Heart right ventricle (tissue), 16 donors: Measurements from ENCODE around the gene GABRA6. TPM values are rescaled to one million over a fixed set of nuclear protein-coding genes. Genes with fewer than 3 reads are reported as not detected.

ENCODE experiments used
- ATAC-seq, 8 donors: fragments of 200-7000 bp; cut with Tn5 transposase; one replicate each; pipeline ENCODE4 v1.9.1; 2020; ENCODE audit warnings: mild to moderate bottlenecking in 8 of 8, moderate library complexity in 8 of 8, moderate number of reproducible peaks in 1 of 8
- DNase-seq, 2 donors: peaks; one replicate each; pipeline ENCODE4 v3.0.0-alpha.2; 2020
- H3K27ac ChIP-seq, 10 donors: fragments of 200-600 bp; sonication (generic) in 2 of 10; one replicate each; pipeline versions ENCODE4 v1.5.0 to v1.8.0; 2020 to 2022; ENCODE audit warnings: mild to moderate bottlenecking in 3 of 10
- H3K27me3 ChIP-seq, 7 donors: fragments of 200-600 bp; one replicate each; pipeline ENCODE4 v1.8.0; 2021 to 2022; ENCODE audit warnings: mild to moderate bottlenecking in 2 of 7
- H3K36me3 ChIP-seq, 9 donors: fragments of 200-600 bp; sonication (generic) in 1 of 9; one replicate each; pipeline versions ENCODE4 v1.5.0 to v1.8.0; 2020 to 2022; ENCODE audit warnings: mild to moderate bottlenecking in 2 of 9
- H3K4me1 ChIP-seq, 9 donors: fragments of 200-600 bp; sonication (generic) in 1 of 9; one replicate each; pipeline versions ENCODE4 v1.5.0 to v1.8.0; 2020 to 2022; ENCODE audit warnings: mild to moderate bottlenecking in 4 of 9
- H3K4me3 ChIP-seq, 10 donors: fragments of 200-600 bp; sonication (generic) in 2 of 10; one replicate each; pipeline versions ENCODE4 v1.5.0 to v1.8.0; 2020 to 2022; ENCODE audit warnings: mild to moderate bottlenecking in 7 of 10, moderate library complexity in 2 of 10
- H3K9me3 ChIP-seq, 11 donors: fragments of 200-600 bp in 10 of 11; sonication (generic) in 2 of 11; one replicate each; pipeline versions ENCODE4 v1.5.0 to v1.8.0; 2013 to 2022; ENCODE audit warnings: mild to moderate bottlenecking in 2 of 11, control low read depth in 1 of 11, moderate library complexity in 1 of 11
- CTCF ChIP-seq, 9 donors: fragments of 200-600 bp; sonication (generic) in 2 of 9; IDR thresholded peaks; one replicate each; pipeline versions ENCODE4 v1.5.0 to v1.8.0; 2021 to 2022; ENCODE audit warnings: antibody characterized with exemption in 9 of 9, mild to moderate bottlenecking in 5 of 9, moderate library complexity in 1 of 9
- WGBS, 2 donors: extraction: QIAGEN DNeasy Blood & Tissue Kit; methylation state at CpG; one replicate each; pipeline ENCODE4 v1.1.7; 2013; ENCODE audit warnings: inconsistent platforms in 1 of 2; 5-methylcytosine and 5-hydroxymethylcytosine counted together
- intact Hi-C, 10 donors: fragments of 100-400 bp; cut with DNase I; formaldehyde crosslinking; loops; one replicate each; pipeline versions ENCODE4 v1.11.1 to v1.14.2; 2022
- polyA plus RNA-seq, 2 donors: library from polyadenylated mRNA; stranded (reverse); fragments of 200-250 nt; gene quantifications; one replicate each; pipeline ENCODE4 v1.2.3, GENCODE V29; 2013
- total RNA-seq, 10 donors: library from RNA; stranded (reverse); fragmentation: NEBNext Ultra II Directional in 3 of 10; extraction: Animal tissue kit (Norgen Biotek cat#: 25700) in 3 of 10; gene quantifications; one replicate each; pipeline versions ENCODE4 v1.2.1 to v1.2.4, GENCODE V29; 2021 to 2023
- donor health status: Arrhythmogenic right ventricular cardiomyopathy.
- donor health status: ischemic (EF 13 %, LVEDD 7.1; RV severe dilation, severe dysfunction).
- donor health status: healthy with polysubstance abuse.
- donor health status: DM: no; HTN: yes; CAD: no.
- donor health status: DM: no; HTN: no; CAD: no.
- donor health status: ischemic (EF 25% LVEDD 6.9; RV normal size, moderate dysfunction).
- donor health status: ischemic (EF 25% LVEDD 5.7; RV mildly dilated, moderate dysfunction).
- donor health status: healthy.
- donor health status: DM: yes; HTN: yes; CAD: no.
- donor health status: Ischemic cardiomyopathy.
- donor health status: ischemic (EF 35%, LVEDD 5.7; RV mildly dilated, moderate dysfunction).
- donor health status: nonischemic (EF 11% LVEDD 7.7; RV severe dilation, severe dysfunction).
- donor health status: DM: yes; HTN: yes; CAD: no.
- donor health status: PGD.
- donor health status: ischemic (EF 29% LVEDD 5.4; RV normal size, mild dysfunction).
- donor health status: nonischemic (EF 23%, LVEDD 6.1; RV moderate dilation, normal function).

The GABRA6 gene
- total and polyA plus RNA-seq, 12 donors, result not detected

GRCh38 chr5:161660806-161661205 is 24.7 kb upstream of the GABRA6 start:
- ATAC-seq (no peak), DNase-seq (no peak)
- Histone ChIP-seq H3K27ac (no peak overlapping the region), H3K9me3 (peaks cover 0 to 21% (median 0%) of the 10 kb centered on the region in 11 donors), H3K4me1 (no peaks in the 10 kb centered on the region), H3K36me3 (no peaks in the 10 kb centered on the region), H3K4me3 (no peak overlapping the region), H3K27me3 (no peaks in the 10 kb centered on the region)
- intact Hi-C loops, result no loop called here
- no peak for TF ChIP-seq CTCF (IDR thresholded peaks at IDR 0.05)
- WGBS, 2 donors, result 87 to 88% methylated on average over 12 of the region's 12 CpGs

GRCh38 chr5:161663431-161663830 is 22.1 kb upstream of the GABRA6 start:
- no peak for TF ChIP-seq CTCF (IDR thresholded peaks at IDR 0.05)
- peaks cover 0 to 18% (median 0%) of the 10 kb centered on the region in 11 donors for H3K9me3 ChIP-seq
- no peaks in the 10 kb centered on the region for H3K36me3 ChIP-seq
- H3K27me3 ChIP-seq, result no peaks in the 10 kb centered on the region
- H3K4me1 ChIP-seq, result no peaks in the 10 kb centered on the region
- H3K4me3 ChIP-seq, result no peak overlapping the region
- intact Hi-C loops, result no loop called here
- no peak for ATAC-seq
- no peak for DNase-seq
- no peak overlapping the region for H3K27ac ChIP-seq

GRCh38 chr5:161676103-161676502 is 9.4 kb upstream of the GABRA6 start:
- intact Hi-C loops, result no loop called here
- no peak for DNase-seq
- no peaks in the 10 kb centered on the region for H3K27me3 ChIP-seq
- no peak overlapping the region for H3K4me3 ChIP-seq
- no peaks in the 10 kb centered on the region for H3K4me1 ChIP-seq
- H3K9me3 ChIP-seq, result peaks cover 0 to 3% (median 0%) of the 10 kb centered on the region in 11 donors
- no peaks in the 10 kb centered on the region for H3K36me3 ChIP-seq
- no peak overlapping the region for H3K27ac ChIP-seq
- no peak for ATAC-seq
- TF ChIP-seq CTCF (IDR thresholded peaks at IDR 0.05), result peak in 2 of 9 donors; percentile 6 to 17
- 13 to 14% methylated on average over 2 of the region's 2 CpGs for WGBS, 2 donors

GRCh38 chr5:161686149-161686548 is 628 bp downstream of the GABRA6 start:
- no peaks in the 10 kb centered on the region for H3K27me3 ChIP-seq

More at GRCh38 chr5:161686149-161686548, 628 bp downstream of the GABRA6 start:
- ATAC-seq (no peak), DNase-seq (no peak)
- no peaks in the 10 kb centered on the region for H3K4me1 ChIP-seq
- H3K36me3 ChIP-seq, result no peaks in the 10 kb centered on the region
- no peak overlapping the region for H3K27ac ChIP-seq
- no peak for TF ChIP-seq CTCF (IDR thresholded peaks at IDR 0.05)
- intact Hi-C loops, result no loop called here
- peaks cover 0 to 8% (median 0%) of the 10 kb centered on the region in 11 donors for H3K9me3 ChIP-seq
- WGBS, 2 donors, result 69 to 75% methylated on average over 8 of the region's 8 CpGs
- no peak overlapping the region for H3K4me3 ChIP-seq
